Measurements from ENCODE around the gene PDE4D. TPM values are rescaled to one million over a fixed set of nuclear protein-coding genes. Genes with fewer than 3 reads are reported as not detected.

PDE4D gene
- total RNA-seq, 4 donors from 2014 or later, result 6.0 to 36.2 (median 10.0) TPM

GRCh38 chr5:59027145-59027907 is 866.2 kb downstream of the PDE4D start:
- DNase-seq, result no peak
- intact Hi-C loops (cut with DNase I), result no loop called here
- no peak overlapping the region for H3K27ac ChIP-seq

GRCh38 chr5:59025734-59026133 is 867.8 kb downstream of the PDE4D start:
- H3K27ac ChIP-seq, result no peak overlapping the region
- WGBS, 2 donors, result 93 to 100% methylated on average over 1 of the region's 1 CpG
- TF ChIP-seq CTCF (IDR thresholded peaks at IDR 0.05) (no peak), POLR2A (IDR thresholded peaks at IDR 0.05) (no peak)
- H3K27me3 ChIP-seq, result no peaks in the 10 kb centered on the region
- no peaks in the 10 kb centered on the region for H3K9me3 ChIP-seq
- no peak for DNase-seq
- peaks cover 0 to 3% (median 0%) of the 10 kb centered on the region in 3 donors for H3K4me1 ChIP-seq
- no peaks in the 10 kb centered on the region for H3K36me3 ChIP-seq
- intact Hi-C loops (cut with DNase I), result no loop called here
- H3K4me3 ChIP-seq, result no peak overlapping the region

More at GRCh38 chr5:59027145-59027907, 866.2 kb downstream of the PDE4D start:
- peaks cover 0 to 3% (median 0%) of the 10 kb centered on the region in 3 donors for H3K4me1 ChIP-seq
- WGBS, 2 donors, result 89 to 94% methylated on average over 6 of the region's 6 CpGs
- no peak overlapping the region for H3K4me3 ChIP-seq
- no peaks in the 10 kb centered on the region for H3K27me3 ChIP-seq
- H3K9me3 ChIP-seq, result no peaks in the 10 kb centered on the region
- H3K36me3 ChIP-seq, result no peaks in the 10 kb centered on the region
- TF ChIP-seq POLR2A (IDR thresholded peaks at IDR 0.05) (no peak), CTCF (IDR thresholded peaks at IDR 0.05) (no peak)

GRCh38 chr5:59021837-59022514 is 871.5 kb downstream of the PDE4D start:
- WGBS, 2 donors, result 62 to 74% methylated on average over 7 of the region's 7 CpGs
- TF ChIP-seq CTCF (IDR thresholded peaks at IDR 0.05), result no peak
- TF ChIP-seq POLR2A (IDR thresholded peaks at IDR 0.05), result no peak
- Histone ChIP-seq H3K9me3 (no peaks in the 10 kb centered on the region), H3K27ac (no peak overlapping the region), H3K27me3 (no peaks in the 10 kb centered on the region), H3K4me3 (no peak overlapping the region), H3K36me3 (no peaks in the 10 kb centered on the region), H3K4me1 (peaks cover 0 to 3% (median 0%) of the 10 kb centered on the region in 3 donors)
- intact Hi-C loops (cut with DNase I), result no loop called here
- no peak for DNase-seq

GRCh38 chr5:59021286-59021673 is 872.2 kb downstream of the PDE4D start:
- DNase-seq, result no peak
- no peaks in the 10 kb centered on the region for H3K9me3 ChIP-seq
- H3K4me1 ChIP-seq, result peaks cover 0 to 3% (median 0%) of the 10 kb centered on the region in 3 donors
- H3K27me3 ChIP-seq, result no peaks in the 10 kb centered on the region
- no peaks in the 10 kb centered on the region for H3K36me3 ChIP-seq
- no peak overlapping the region for H3K27ac ChIP-seq
- H3K4me3 ChIP-seq, result no peak overlapping the region
- TF ChIP-seq POLR2A (IDR thresholded peaks at IDR 0.05), result no peak
- no peak for TF ChIP-seq CTCF (IDR thresholded peaks at IDR 0.05)
- intact Hi-C loops (cut with DNase I), result no loop called here

GRCh38 chr5:59020611-59021285 is 872.8 kb downstream of the PDE4D start:
- WGBS, 2 donors, result 37 to 39% methylated on average over 3 of the region's 3 CpGs
- Histone ChIP-seq H3K27me3 (no peaks in the 10 kb centered on the region), H3K9me3 (peaks cover 0 to 2% (median 0%) of the 10 kb centered on the region in 3 donors), H3K4me1 (peaks cover 0 to 2% (median 0%) of the 10 kb centered on the region in 3 donors), H3K4me3 (no peak overlapping the region), H3K36me3 (no peaks in the 10 kb centered on the region), H3K27ac (no peak overlapping the region)
- no peak for TF ChIP-seq CTCF (IDR thresholded peaks at IDR 0.05)
- TF ChIP-seq POLR2A (IDR thresholded peaks at IDR 0.05), result no peak
- DNase-seq, result no peak
- intact Hi-C loops (cut with DNase I), result no loop called here

Data from esophagus squamous epithelium (tissue), 5 donors.